Adrenal gland (tissue), 12 donors: ENCODE results near the gene WDTC1. TPM values are rescaled to one million over a fixed set of nuclear protein-coding genes. Genes with fewer than 3 reads are reported as not detected.

Experiments used
- DNase-seq, 7 donors: peaks; one replicate each; pipeline ENCODE4 v3.0.0-alpha.2; 2019 to 2020
- H3K27ac ChIP-seq, 5 donors: fragments of 200-600 bp; sonication (generic) in 4 of 5; 1 replicate in 3 of 5; 2 replicates in 2 of 5; pipeline versions ENCODE4 v1.5.1 to v1.8.0; 2016 to 2020; ENCODE audit warnings: mild to moderate bottlenecking in 1 of 5
- H3K27me3 ChIP-seq: fragments of 200-600 bp; 2 replicates; pipeline ENCODE4 v1.8.0; 2021
- H3K36me3 ChIP-seq, 2 donors: fragments of 200-600 bp; replicated peaks in 1 of 2; 1 replicate in 1 of 2; 2 replicates in 1 of 2; pipeline versions ENCODE4 v1.5.1 to v1.8.0; 2018 to 2022
- H3K4me1 ChIP-seq, 2 donors: fragments of 200-600 bp; replicated peaks in 1 of 2; 1 replicate in 1 of 2; 2 replicates in 1 of 2; pipeline versions ENCODE4 v1.5.1 to v1.8.0; 2018 to 2021
- H3K4me3 ChIP-seq, 4 donors: fragments of 200-600 bp; sonication (generic) in 3 of 4; one replicate each; pipeline ENCODE4 v1.5.1; 2016 to 2018
- H3K9me3 ChIP-seq, 3 donors: fragments of 200-600 bp; sonication (generic) in 1 of 3; replicated peaks in 1 of 3; 1 replicate in 2 of 3; 2 replicates in 1 of 3; pipeline versions ENCODE4 v1.5.1 to v1.8.0; 2016 to 2021
- CTCF ChIP-seq, 6 experiments: fragments of 450-650 bp in 4 of 6; fragments of 200-600 bp in 2 of 6; sonication (generic) in 1 of 6; IDR thresholded peaks; 1 replicate in 5 of 6; 2 replicates in 1 of 6; pipeline versions ENCODE4 v1.5.1 to v1.8.0; 2016 to 2021; ENCODE audit warnings: antibody characterized with exemption in 6 of 6, mild to moderate bottlenecking in 2 of 6, moderate library complexity in 1 of 6
- POLR2A ChIP-seq, 2 donors: fragments of 450-650 bp; IDR thresholded peaks; one replicate each; pipeline ENCODE4 v1.6.1; 2017; ENCODE audit warnings: antibody characterized with exemption in 2 of 2, mild to moderate bottlenecking in 2 of 2, moderate library complexity in 1 of 2
- whole genome bisulfite sequencing, 4 donors: extraction: QIAGEN DNeasy Blood & Tissue Kit in 2 of 4; methylation state at CpG; one replicate each; pipeline versions ENCODE4 v1.1.5 to v1.1.7; 2013 to 2017; 5-methylcytosine and 5-hydroxymethylcytosine counted together
- intact Hi-C, 2 donors: fragments of 100-400 bp; cut with DNase I; formaldehyde crosslinking; loops; one replicate each; pipeline versions ENCODE4 v1.14.1 to v1.15.0; 2022 to 2023
- polyA plus RNA-seq, 3 donors: library from polyadenylated mRNA; stranded (reverse); fragments of 200-250 nt in 2 of 3; fragments of 350-450 nt in 1 of 3; fragmentation: Illumina TruSeq in 1 of 3; extraction: RNeasy Lipid Tissue Mini Kit (QIAGEN cat#74804) in 1 of 3; gene quantifications; one replicate each; pipeline ENCODE4 v1.2.3, GENCODE V29; 2013 to 2014
- total RNA-seq, 9 donors: library from RNA; depleted of rRNA in 4 of 9; stranded (reverse); fragments of >200 nt in 4 of 9; fragments of 120-200 nt in 1 of 9; fragmentation: NEBNext Ultra II Directional in 1 of 9; extraction: Animal tissue kit (Norgen Biotek cat#: 25700) in 1 of 9; gene quantifications; one replicate each; pipeline versions ENCODE4 v1.1.0 to v1.2.4, GENCODE V29; 2013 to 2023
- donor health status: healthy with polysubstance abuse.
- donor health status: Bipolar disorder and iron deficiency.
- donor health status: DM: yes; HTN: yes; CAD: no.
- donor health status: DM: no; HTN: no; CAD: no.
- donor health status: DM: no; HTN: no; CAD: no.
- donor health status: DM: yes; HTN: yes; CAD: no.

WDTC1 gene
- total and polyA plus RNA-seq, 12 donors = 14.7 to 66.6 (median 48.1) TPM

- Histone ChIP-seq H3K27ac (no peak overlapping the region), H3K27me3 (no peaks in the 10 kb centered on the region), H3K4me1 (peaks cover 5 to 12% of the 10 kb centered on the region in 2 donors), H3K36me3 (peaks cover 0 to 58% of the 10 kb centered on the region in 2 donors), H3K4me3 (no peak overlapping the region), H3K9me3 (no peaks in the 10 kb centered on the region)
- intact Hi-C loops = no loop called here
- TF ChIP-seq CTCF (IDR thresholded peaks at IDR 0.05) = no peak
- no peak for TF ChIP-seq POLR2A (IDR thresholded peaks at IDR 0.05)
- no peak for DNase-seq
- 93 to 96% (median 94%) methylated on average over 8 to 17 of the region's 17 CpGs for WGBS, 4 donors
Observed at GRCh38 chr1:27335506-27336422, 101.3 kb downstream of the WDTC1 start.

- intact Hi-C loops = no loop called here
- Histone ChIP-seq H3K27ac (no peak overlapping the region), H3K4me3 (no peak overlapping the region), H3K27me3 (no peaks in the 10 kb centered on the region), H3K4me1 (peaks cover 5 to 13% of the 10 kb centered on the region in 2 donors), H3K36me3 (peaks cover 0 to 48% of the 10 kb centered on the region in 2 donors), H3K9me3 (no peaks in the 10 kb centered on the region)
- WGBS, 4 donors = 82 to 91% (median 89%) methylated on average over 5 of the region's 5 CpGs
- TF ChIP-seq CTCF (IDR thresholded peaks at IDR 0.05) (no peak), POLR2A (IDR thresholded peaks at IDR 0.05) (no peak)
- DNase-seq = no peak
Observed at GRCh38 chr1:27336756-27337155, 102.3 kb downstream of the WDTC1 start.

DNA sequence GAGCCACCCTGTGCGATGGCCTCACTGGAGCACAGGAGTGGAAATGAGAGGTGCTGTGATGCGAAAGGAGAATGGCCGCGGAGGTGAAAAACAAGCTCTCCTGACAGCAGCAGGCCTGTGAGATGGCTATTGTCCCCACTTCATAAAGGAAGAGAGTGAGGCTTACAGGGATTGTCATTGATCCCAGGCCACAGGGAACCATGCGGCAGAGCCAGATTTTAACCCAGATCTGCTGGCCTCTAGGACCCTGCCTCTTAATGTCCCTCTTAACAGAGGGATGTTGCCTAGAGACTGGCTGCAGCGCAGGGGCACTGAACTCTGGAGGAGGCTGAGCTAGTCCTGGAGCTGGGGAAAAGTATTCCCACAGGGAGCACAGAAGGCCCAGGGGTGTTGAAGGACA lies 104.3 kb downstream of the WDTC1 start:
- intact Hi-C loops = no loop called here
- no peak for DNase-seq
- no peaks in the 10 kb centered on the region for H3K9me3 ChIP-seq
- H3K4me1 ChIP-seq = peaks cover 0 to 8% of the 10 kb centered on the region in 2 donors
- WGBS, 4 donors = 89 to 96% (median 91%) methylated on average over 6 of the region's 6 CpGs
- TF ChIP-seq POLR2A (IDR thresholded peaks at IDR 0.05) (no peak), CTCF (IDR thresholded peaks at IDR 0.05) (no peak)
- H3K27me3 ChIP-seq = no peaks in the 10 kb centered on the region
- no peak overlapping the region for H3K4me3 ChIP-seq
- H3K36me3 ChIP-seq = peaks cover 0 to 30% of the 10 kb centered on the region in 2 donors
- no peak overlapping the region for H3K27ac ChIP-seq

DNA sequence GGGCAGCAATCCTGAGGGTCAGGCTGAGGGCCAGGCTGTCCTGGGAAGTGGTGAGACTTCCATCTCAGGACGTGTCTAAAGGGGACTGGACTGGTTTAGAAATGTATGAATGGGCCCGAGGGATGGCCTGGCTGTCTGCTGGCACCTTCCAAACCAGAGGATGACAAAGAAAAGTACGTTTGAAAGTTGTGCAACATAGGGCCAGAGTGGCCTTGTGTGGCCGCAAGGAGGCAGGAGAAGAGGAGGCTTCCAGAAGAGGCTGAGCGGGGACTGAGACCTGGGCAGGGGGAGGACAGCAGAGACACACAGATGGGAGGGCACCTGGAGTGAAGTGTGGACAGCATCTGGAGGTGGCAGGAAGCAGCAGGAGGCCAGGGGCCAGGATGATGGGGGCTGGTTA lies 104.8 kb downstream of the WDTC1 start:
- no peak overlapping the region for H3K4me3 ChIP-seq
- 40 to 50% (median 44%) methylated on average over 5 of the region's 5 CpGs for WGBS, 4 donors
- H3K9me3 ChIP-seq = no peaks in the 10 kb centered on the region
- no peak for TF ChIP-seq POLR2A (IDR thresholded peaks at IDR 0.05)
- peak in 1 of 6 experiments; percentile 7 for TF ChIP-seq CTCF (IDR thresholded peaks at IDR 0.05)
- no peaks in the 10 kb centered on the region for H3K27me3 ChIP-seq
- peaks cover 0 to 25% of the 10 kb centered on the region in 2 donors for H3K36me3 ChIP-seq
- peaks cover 0 to 8% of the 10 kb centered on the region in 2 donors for H3K4me1 ChIP-seq
- intact Hi-C loops = no loop called here
- peak in 1 of 7 donors; percentile 23 for DNase-seq
- H3K27ac ChIP-seq = no peak overlapping the region
